WERI-Rb-1 (cell line): Measurements from ENCODE around the gene BAD.
"Not testable (repeated sequence)": the region's sequence is repeated elsewhere in the genome, so short reads cannot be mapped to it uniquely, and the experiment has no call there.

ENCODE experiments used
- DNase-seq: peaks from one replicate; pipeline ENCODE4 v3.0.0-alpha.2; 2020
- H3K27ac ChIP-seq: fragments of 250-450 bp; sonication (Bioruptor Pico); 2 replicates; pipeline ENCODE4 v1.5.1; 2020; ENCODE audit warnings: mild to moderate bottlenecking, moderate library complexity
- H3K27me3 ChIP-seq: fragments of 250-450 bp; sonication (Bioruptor Pico); 2 replicates; pipeline ENCODE4 v1.5.1; 2021; ENCODE audit warnings: mild to moderate bottlenecking, low read depth, moderate library complexity; ENCODE audit not compliant: insufficient read depth, severe bottlenecking
- H3K36me3 ChIP-seq: fragments of 250-450 bp; sonication (Bioruptor Pico); 2 replicates; pipeline ENCODE4 v1.5.1; 2020; ENCODE audit warnings: mild to moderate bottlenecking, moderate library complexity
- H3K4me3 ChIP-seq: 2 replicates; pipeline ENCODE4 v1.5.1; 2011; ENCODE audit warnings: low read depth, mild to moderate bottlenecking, control low read depth, low read length
- H3K9me3 ChIP-seq: fragments of 250-450 bp; sonication (Bioruptor Pico); 2 replicates; pipeline ENCODE4 v1.5.1; 2021; ENCODE audit warnings: mild to moderate bottlenecking, moderate library complexity; ENCODE audit not compliant: severe bottlenecking
- TF ChIP-seq, protein P1 (sequence below): IDR thresholded peaks from 2 replicates; pipeline ENCODE4 v1.5.1; 2011; ENCODE audit warnings: low read depth, mild to moderate bottlenecking, control low read depth, inconsistent platforms, low read length

BAD gene

DNA sequence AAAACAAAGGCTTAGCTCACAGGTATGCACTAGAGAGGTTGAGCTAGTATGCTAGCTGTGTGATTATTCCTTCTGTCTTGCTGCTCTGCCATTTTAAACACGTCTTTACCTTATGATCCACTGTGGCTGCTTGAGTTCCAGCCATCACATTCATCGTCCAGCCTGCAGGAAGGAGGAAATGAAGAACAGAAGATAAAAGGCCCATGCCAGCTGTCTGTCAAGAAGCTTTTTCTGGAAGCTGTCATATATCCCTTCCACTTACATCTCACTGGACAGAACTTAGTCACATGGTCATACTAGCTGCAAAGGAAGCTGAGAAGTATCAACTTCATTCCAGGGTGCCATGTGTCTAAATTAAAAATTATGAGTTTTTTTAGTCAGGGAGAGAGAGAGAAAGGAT lies 42.9 kb upstream of the BAD start:
- DNase-seq, result no peak

DNA sequence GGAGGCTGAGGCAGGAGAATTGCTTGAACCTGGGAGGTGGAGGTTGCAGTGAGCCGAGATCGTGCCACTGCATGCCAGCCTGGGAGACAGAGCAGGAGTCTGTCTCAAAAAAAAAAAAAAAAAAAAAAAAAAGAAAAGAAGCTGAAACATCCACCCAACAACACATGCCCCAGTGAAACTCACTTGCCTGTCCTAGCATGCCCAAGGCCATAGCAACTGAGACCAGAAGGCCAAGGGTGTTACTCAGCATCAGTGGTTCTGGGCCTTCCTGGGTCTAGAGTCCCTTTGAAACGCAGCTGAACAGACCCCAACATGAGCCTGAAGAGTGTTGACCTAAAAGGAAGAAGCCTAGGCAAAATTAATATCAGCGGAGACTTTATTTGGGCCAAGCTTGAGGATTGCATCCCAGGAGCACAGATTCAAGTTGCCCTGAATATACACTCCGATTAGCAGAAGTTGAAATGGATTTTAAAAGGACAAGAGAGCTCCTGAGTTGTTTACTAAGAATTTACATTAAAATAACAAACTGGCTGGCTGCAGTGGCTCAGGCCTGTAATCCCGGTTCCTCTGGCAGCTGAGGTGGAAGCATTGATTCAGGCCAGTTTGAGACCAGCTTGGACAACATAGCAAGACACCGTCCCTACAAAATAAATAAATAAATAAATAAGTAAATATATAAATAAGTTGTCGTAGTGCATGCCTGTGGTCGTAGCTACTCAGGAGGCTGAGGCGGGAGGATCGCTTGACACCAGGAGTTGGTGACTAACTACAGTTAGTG lies 40.4 kb upstream of the BAD start:
- TF ChIP-seq, protein P1, sequence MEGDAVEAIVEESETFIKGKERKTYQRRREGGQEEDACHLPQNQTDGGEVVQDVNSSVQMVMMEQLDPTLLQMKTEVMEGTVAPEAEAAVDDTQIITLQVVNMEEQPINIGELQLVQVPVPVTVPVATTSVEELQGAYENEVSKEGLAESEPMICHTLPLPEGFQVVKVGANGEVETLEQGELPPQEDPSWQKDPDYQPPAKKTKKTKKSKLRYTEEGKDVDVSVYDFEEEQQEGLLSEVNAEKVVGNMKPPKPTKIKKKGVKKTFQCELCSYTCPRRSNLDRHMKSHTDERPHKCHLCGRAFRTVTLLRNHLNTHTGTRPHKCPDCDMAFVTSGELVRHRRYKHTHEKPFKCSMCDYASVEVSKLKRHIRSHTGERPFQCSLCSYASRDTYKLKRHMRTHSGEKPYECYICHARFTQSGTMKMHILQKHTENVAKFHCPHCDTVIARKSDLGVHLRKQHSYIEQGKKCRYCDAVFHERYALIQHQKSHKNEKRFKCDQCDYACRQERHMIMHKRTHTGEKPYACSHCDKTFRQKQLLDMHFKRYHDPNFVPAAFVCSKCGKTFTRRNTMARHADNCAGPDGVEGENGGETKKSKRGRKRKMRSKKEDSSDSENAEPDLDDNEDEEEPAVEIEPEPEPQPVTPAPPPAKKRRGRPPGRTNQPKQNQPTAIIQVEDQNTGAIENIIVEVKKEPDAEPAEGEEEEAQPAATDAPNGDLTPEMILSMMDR, result no peak
- no peak overlapping the region for H3K4me3 ChIP-seq
- no peak for DNase-seq
- no peaks in the 10 kb centered on the region for H3K36me3 ChIP-seq
- H3K27me3 ChIP-seq, result no peaks in the 10 kb centered on the region
- no peak overlapping the region for H3K27ac ChIP-seq
- no peaks in the 10 kb centered on the region for H3K9me3 ChIP-seq

More for the DNA sequence above, 42.9 kb upstream of the BAD start:
- Histone ChIP-seq H3K36me3 (no peaks in the 10 kb centered on the region), H3K4me3 (no peak overlapping the region), H3K27ac (no peak overlapping the region), H3K27me3 (no peaks in the 10 kb centered on the region), H3K9me3 (no peaks in the 10 kb centered on the region)
- TF ChIP-seq, protein P1, result no peak

DNA sequence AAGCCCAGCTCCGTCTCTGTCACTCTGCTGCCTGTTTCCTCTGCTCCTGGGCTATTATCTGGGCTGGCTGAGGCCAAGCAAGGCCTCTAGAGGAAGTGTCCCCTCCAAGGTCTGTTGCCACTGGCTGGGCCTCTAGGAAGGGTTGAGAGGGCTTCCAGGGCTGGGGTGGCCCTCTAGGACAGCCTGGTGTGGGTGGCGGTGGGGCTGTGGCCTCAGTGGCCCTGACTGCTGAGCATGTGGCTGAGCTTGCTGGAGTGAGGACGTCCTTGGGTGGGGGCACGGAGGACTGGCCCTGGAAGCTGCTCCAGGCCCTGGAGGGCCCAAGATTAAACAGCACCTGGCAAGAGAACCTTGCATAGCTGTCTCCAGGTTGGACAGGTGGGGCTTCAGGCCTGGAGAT lies 39.5 kb upstream of the BAD start:
- not testable (repeated sequence) for DNase-seq

DNA sequence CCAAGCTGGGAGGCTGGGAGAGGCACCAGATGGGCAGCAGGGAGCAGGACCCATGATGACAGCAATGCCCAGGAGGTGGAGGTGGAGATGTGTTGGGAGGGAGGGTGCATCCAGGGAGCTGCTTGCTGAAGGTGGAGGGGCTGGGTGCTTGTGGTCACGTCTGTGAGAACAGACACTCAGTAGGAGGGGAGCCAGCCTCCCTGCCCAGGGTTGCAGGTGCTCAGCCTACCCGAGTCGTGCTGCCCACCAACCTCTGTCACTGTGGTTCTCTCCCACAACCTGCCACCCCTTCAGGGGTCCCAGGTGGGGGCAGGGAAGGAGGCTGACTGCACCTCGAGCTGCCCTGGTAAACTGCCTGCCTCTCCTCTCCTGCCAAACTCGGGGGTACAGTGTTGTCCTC lies 38.9 kb upstream of the BAD start:
- DNase-seq, result no peak
- Histone ChIP-seq H3K36me3 (no peaks in the 10 kb centered on the region), H3K9me3 (no peaks in the 10 kb centered on the region), H3K4me3 (no peak overlapping the region), H3K27me3 (no peaks in the 10 kb centered on the region), H3K27ac (peak overlapping the region; percentile 36)
- TF ChIP-seq, protein P1, result no peak

More for the DNA sequence above, 39.5 kb upstream of the BAD start:
- peak overlapping the region; percentile 36 for H3K27ac ChIP-seq
- H3K9me3 ChIP-seq, H3K4me3 ChIP-seq, H3K36me3 ChIP-seq, H3K27me3 ChIP-seq: not testable (repeated sequence)

DNA sequence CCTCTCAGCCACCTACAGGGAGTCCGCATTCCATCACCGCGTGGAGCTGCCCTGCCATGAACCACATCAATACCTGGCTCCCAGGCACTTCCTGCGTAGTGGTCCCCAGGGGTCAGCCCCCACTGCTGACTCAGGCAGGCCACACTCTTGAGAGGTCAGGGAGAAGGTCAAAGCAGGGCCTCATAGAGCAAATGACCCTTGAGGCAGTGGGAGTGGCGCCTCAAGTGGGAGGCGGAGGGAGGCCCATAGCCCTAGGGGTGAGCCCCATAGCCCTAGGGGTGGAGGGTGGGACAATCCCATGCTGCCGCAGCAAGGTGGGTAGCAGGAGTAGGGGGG lies 38.4 kb upstream of the BAD start:
- Histone ChIP-seq H3K27ac (no peak overlapping the region), H3K9me3 (no peaks in the 10 kb centered on the region), H3K27me3 (no peaks in the 10 kb centered on the region), H3K4me3 (no peak overlapping the region), H3K36me3 (no peaks in the 10 kb centered on the region)
- no peak for DNase-seq
- TF ChIP-seq, protein P1, result no peak

DNA sequence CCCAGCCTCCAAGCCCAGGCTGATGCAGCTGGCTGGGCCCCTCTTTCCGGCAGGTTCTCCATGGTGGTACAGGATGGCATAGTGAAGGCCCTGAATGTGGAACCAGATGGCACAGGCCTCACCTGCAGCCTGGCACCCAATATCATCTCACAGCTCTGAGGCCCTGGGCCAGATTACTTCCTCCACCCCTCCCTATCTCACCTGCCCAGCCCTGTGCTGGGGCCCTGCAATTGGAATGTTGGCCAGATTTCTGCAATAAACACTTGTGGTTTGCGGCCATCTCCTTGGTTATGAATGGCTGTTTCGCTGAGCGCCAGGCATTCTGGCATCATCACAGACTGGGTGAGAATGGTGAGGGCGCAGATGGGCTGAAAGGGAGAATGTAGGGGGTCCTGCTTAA lies 37.1 kb upstream of the BAD start:
- no peak overlapping the region for H3K27ac ChIP-seq
- no peak overlapping the region for H3K4me3 ChIP-seq
- no peaks in the 10 kb centered on the region for H3K27me3 ChIP-seq
- H3K36me3 ChIP-seq, result no peaks in the 10 kb centered on the region
- H3K9me3 ChIP-seq, result no peaks in the 10 kb centered on the region
- TF ChIP-seq, protein P1, result no peak
- DNase-seq, result no peak
